Activated T-helper 1 cell treated with Interleukin-2 at 50 U/mL for 16 hours (primary cell): ENCODE results near the gene NOS1AP.
"Not testable (repeated sequence)": the region's sequence is repeated elsewhere in the genome, so short reads cannot be mapped to it uniquely, and the experiment has no call there.

Source experiments
- DNase-seq: peaks from one replicate; pipeline ENCODE4 v3.0.0-alpha.2; 2020; ENCODE audit warnings: low read depth

Gene NOS1AP

GRCh38 chr1:162069334-162070093 lies at the start of gene NOS1AP:
Gene NOS1AP, plus strand, starts transcription at chr1:162069691. Its CDS starts 487 bp downstream, at chr1:162070178.
- DNase-seq, result peak; percentile 58

DNA sequence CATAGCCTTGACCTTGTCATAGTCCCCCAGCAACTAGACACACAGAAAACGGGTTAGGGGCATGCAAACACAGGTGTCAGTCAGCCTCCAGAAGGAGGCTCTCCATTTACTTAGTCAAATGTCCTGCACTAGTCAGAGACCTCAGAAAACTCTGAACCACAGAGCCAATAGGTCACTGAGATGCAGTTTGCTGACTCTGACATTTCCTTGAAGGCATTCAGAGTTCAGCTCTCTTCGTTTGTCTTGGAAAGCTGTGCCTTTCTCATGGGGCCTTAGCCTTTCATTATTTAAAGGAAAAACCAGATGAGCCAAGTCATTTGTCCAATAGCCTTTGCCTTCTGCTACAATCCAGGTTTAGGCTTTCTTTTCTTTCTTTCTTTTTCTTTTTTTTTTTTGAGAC lies 49.3 kb upstream of the NOS1AP start:
- no peak for DNase-seq

GRCh38 chr1:162021124-162021523 lies 48.4 kb upstream of the NOS1AP start:
- DNase-seq, result no peak

DNA sequence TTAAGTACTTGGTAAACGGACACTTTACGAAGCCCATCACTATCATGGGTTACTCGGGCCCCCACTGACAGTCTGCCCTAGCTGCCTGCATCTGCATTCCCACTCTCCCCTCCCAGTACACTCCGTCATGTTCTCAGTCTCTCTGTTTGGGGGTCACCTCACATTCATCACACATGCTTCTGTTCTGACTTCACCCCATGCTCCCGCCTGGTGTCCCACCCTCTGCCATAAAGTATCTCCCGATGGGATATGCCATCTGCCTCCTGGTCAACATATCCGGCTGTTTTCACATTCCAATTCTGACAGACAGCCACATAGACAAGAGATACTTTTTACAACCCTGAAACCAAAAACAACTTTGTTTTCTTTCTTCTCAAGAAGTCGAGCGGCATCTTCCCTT lies 46.9 kb upstream of the NOS1AP start:
- no peak for DNase-seq

DNA sequence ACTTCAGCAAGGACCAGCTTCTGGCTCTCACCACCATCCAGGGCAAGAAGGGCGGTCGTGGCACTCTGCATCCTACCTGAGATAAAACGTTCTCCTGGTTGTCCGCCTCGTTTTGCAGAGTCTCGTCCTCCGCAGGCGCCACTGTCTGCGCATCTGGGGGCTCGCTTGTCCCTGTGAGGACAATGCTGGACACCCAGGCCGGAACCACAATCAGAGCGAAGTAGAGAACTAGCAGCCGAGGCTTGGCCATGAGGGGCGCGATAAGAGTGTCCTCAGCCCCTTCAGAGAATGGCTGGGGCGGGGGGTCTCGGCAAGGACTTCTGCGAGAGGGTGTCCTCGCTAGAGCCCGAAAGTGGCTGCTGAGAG lies 46.3 kb upstream of the NOS1AP start:
- DNase-seq, result no peak

GRCh38 chr1:162023547-162024501 lies 45.7 kb upstream of the NOS1AP start, which contains the start of gene OLFML2B:
Gene OLFML2B, minus strand, starts transcription at chr1:162023869. Its CDS starts 439 bp downstream, at chr1:162023430.
- DNase-seq, result peak; percentile 9

DNA sequence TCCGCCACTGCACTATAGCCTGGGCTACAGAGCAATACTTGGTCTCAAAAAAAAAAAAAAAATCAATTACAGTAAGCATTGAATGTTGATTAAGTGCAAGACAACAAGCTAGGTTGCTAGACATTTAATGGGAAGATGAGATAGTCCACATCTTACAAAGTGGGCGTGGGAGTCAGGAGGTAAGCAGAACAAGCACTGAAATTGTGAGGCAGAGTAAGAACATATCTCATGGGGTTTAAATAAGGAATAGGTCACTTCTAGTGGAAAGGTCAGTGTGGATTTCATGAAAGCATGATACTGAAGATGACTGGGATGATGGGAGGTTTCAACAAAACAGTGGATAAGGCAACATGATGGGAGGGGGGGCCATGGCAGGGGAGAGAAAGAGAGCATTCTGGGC lies 44.0 kb upstream of the NOS1AP start:
- DNase-seq, result no peak

DNA sequence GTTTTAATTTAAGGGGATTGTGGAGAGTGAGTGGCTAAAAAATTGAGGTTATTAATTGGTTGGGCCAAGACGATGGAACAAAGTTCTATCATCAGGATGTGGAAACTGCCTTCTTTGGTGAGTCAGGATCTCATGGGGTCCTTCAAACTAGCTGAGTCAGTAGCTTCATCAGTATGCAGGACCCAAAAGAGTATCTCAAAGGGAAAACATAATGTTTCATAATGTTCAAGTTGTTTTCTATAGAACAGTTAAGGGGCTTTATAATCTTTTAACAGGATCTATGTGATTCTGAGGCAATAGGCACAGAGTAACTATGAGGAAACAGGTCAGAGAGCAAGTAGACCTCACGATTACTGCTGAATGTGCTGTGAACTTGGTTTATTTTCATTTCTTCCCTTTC lies 42.6 kb upstream of the NOS1AP start:
- no peak for DNase-seq

- DNase-seq, result no peak
These were observed 40.8 kb upstream of the NOS1AP start for GRCh38 chr1:162028726-162029125.

- DNase-seq, result no peak
These were observed 40.3 kb upstream of the NOS1AP start for GRCh38 chr1:162029157-162029556.

- no peak for DNase-seq
These were observed 38.7 kb upstream of the NOS1AP start for GRCh38 chr1:162030759-162031280.

DNA sequence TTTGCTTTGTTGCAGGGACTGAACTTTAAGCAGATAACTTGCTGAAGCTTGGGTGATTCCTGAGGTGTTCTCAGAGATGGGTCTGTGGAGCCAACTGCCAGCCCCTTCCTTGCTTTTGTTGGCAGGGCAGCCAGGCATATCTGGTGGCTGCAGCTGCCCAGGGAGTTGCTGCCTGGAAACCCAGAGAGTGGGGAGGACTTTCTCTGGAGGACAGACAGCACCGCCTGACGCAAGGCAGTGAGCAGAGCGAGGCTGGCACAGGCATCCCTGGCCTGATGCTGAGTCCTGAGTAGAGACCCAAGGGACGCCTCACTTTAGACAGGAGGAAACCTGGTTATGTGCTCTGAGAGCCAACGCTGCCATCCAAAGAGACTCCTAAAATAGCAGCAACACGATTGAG lies 36.1 kb upstream of the NOS1AP start:
- DNase-seq, result no peak

GRCh38 chr1:162035241-162035640 lies 34.2 kb upstream of the NOS1AP start:
- no peak for DNase-seq

DNA sequence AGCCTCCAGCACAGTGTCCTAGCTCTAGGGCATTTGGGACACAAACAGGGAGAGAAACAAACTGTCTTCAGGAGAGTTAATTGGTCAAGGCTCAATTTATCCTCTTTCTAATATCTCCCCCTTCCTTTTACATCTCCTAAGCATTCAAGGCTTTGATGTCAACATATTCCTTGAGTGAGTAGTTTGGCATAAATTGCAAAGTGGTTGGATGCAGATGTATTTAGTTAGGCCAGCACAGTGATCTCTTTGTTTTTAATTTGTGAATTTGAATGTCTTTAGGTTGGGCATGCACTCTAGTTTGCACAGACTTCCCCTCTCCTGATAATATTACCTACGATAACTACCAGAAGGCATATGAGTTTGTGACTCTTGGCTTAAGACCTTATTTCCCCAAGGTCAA lies 33.3 kb upstream of the NOS1AP start:
- no peak for DNase-seq

GRCh38 chr1:162038624-162039023 lies 30.9 kb upstream of the NOS1AP start:
- no peak for DNase-seq

DNA sequence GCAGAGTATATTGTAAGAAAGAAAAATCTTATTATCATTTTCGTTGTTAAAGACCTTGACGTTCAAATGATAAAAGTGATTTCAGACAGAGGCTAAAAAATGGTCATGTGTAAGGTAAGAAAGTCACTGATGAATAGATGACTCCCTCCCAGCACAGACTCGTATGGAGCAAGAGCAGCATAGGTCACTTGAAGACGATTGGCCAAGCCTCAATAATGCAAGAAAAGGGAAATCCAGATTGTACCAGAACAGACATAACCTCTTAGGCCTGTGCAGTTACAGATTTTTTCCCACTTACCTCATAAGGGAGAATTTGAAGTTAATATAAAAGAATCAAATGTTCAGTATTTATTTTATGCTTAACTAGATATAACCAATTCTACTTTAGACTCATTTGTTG lies 29.5 kb upstream of the NOS1AP start:
- DNase-seq, result no peak

GRCh38 chr1:162040657-162041056 lies 28.8 kb upstream of the NOS1AP start:
- DNase-seq, result no peak

DNA sequence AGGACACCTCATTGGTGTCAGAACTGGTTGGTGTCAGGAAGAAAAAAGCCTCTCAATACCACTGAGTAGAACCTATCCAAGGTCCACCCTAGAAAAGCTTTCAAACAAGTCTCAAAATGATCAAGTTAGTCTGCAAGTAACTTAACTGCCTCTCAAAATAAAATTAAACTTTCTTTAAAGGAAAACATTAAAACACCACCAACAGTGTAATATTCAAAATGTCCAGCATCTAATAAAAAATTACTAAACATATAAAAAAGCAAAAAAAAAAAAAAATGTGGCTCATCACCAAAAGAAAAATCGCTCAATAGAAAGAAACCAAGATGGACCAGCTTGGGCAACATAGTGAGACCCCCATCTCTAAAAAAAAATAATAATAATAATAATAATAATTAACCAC lies 27.1 kb upstream of the NOS1AP start:
- DNase-seq, result no peak

DNA sequence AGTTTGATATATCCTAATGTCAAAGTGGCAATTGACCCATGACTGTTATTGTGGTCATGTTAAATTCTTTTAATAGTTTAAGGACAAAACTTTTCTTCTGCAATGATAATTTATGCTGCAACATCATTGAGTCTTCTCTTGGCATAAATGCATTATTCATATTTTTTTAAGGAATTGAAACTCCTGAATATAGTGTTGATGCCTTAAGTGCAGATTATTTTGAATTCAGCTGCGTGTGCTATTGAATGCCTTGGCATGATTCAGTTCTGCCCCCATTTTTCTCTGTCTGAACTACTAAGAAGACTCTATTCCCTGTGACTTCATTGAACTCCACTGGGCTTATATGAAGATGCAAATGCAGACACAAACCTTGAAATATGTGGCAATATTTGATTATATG lies 22.6 kb upstream of the NOS1AP start:
- no peak for DNase-seq

GRCh38 chr1:162053949-162054348 lies 15.5 kb upstream of the NOS1AP start:
- not testable (repeated sequence) for DNase-seq

GRCh38 chr1:162055062-162055461 lies 14.4 kb upstream of the NOS1AP start:
- DNase-seq, result no peak

DNA sequence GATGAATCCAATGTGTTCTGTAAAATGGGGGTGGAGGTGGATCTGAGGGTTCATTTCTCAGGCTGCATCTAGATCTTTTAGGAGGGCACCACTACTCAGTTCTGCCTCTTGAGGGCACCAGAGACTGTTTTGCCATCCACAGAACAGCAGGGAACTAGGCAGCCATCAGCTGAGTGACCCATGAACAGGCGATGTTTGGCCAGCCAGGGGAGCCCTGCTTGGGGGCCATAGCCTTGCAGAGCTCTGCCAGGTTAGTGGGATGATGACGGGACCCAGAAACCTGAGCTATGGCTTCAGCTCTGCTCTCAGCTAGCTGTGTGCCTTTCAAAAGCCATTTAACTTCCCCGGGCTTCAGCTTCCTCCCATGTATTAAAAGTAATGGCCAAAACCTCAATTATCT lies 13.4 kb upstream of the NOS1AP start:
- no peak for DNase-seq

- DNase-seq, result no peak
These were observed 12.9 kb upstream of the NOS1AP start for GRCh38 chr1:162056579-162056978.
